ENCODE results near the gene RAD9B. TPM values are rescaled to one million over a fixed set of nuclear protein-coding genes. Genes with fewer than 3 reads are reported as not detected.
"Not testable (repeated sequence)": the region's sequence is repeated elsewhere in the genome, so short reads cannot be mapped to it uniquely, and the experiment has no call there.

RAD9B gene
- polyA plus RNA-seq, 3 donors, result 1.1 to 3.0 (median 1.3) TPM

GRCh38 chr12:110514363-110514762, 12.2 kb downstream of the RAD9B start:
- Histone ChIP-seq H4K20me1 (ENCODE audit: insufficient read depth, low read length) (no peaks in the 10 kb centered on the region), H3K4me2 (replicated peaks; ENCODE audit: extremely low read depth, low read length, poor library complexity, severe bottlenecking) (no peak overlapping the region), H3K27me3 (ENCODE audit: control insufficient read depth in 2 of 2, insufficient read depth in 2 of 2, low read length in 2 of 2) (no peaks in the 10 kb centered on the region), H3K79me2 (ENCODE audit: insufficient read depth, low read length) (no peaks in the 10 kb centered on the region), H3K4me1 (ENCODE audit: control insufficient read depth in 1 of 2, insufficient read depth in 2 of 2, low read length in 2 of 2) (no peaks in the 10 kb centered on the region), H3K9ac (ENCODE audit: insufficient read depth, low read length, poor library complexity, severe bottlenecking) (no peak overlapping the region), H2AFZ (ENCODE audit: insufficient read depth, low read depth, low read length, poor library complexity, severe bottlenecking) (no peak overlapping the region), H3K27ac (ENCODE audit: low read depth in 1 of 2, low read length in 2 of 2) (no peak overlapping the region), H3K36me3 (replicated peaks in 1 of 2; ENCODE audit: control insufficient read depth in 1 of 2, insufficient read depth in 2 of 2, low read length in 2 of 2) (no peaks in the 10 kb centered on the region), H3K9me3 (replicated peaks in 1 of 2; ENCODE audit: control insufficient read depth in 1 of 2, insufficient read depth in 1 of 2, low read length in 2 of 2) (no peaks in the 10 kb centered on the region), H3K4me3 (replicated peaks in 1 of 3; ENCODE audit: low read depth in 2 of 3, low read length in 3 of 3) (no peak overlapping the region)
- no peak overlapping the region for H3K27ac Mint-ChIP-seq
- no peaks in the 10 kb centered on the region for H3K36me3 Mint-ChIP-seq
- no peak overlapping the region for H3K4me3 Mint-ChIP-seq
- peaks cover 0 to 1% (median 0%) of the 10 kb centered on the region in 7 donors for H3K9me3 Mint-ChIP-seq
- H3K4me1 Mint-ChIP-seq, result peaks cover 2% of the 10 kb centered on the region
- no CpG with 5 or more reads among the region's 1 CpG for WGBS (ENCODE audit: insufficient coverage)
- DNase-seq, result no peak
- intact Hi-C loops (cut with micrococcal nuclease), result no loop called here
- H3K27me3 Mint-ChIP-seq (ENCODE audit: low read depth in 3 of 3), result peaks cover 0 to 2% (median 1%) of the 10 kb centered on the region in 3 donors
- TF ChIP-seq CTCF (IDR thresholded peaks at IDR 0.05), result no peak

GRCh38 chr12:110516995-110517394, 14.9 kb downstream of the RAD9B start:
- no peak for TF ChIP-seq CTCF (IDR thresholded peaks at IDR 0.05)
- no peaks in the 10 kb centered on the region for H3K79me2 ChIP-seq (ENCODE audit: insufficient read depth, low read length)
- H3K4me2 ChIP-seq (replicated peaks; ENCODE audit: extremely low read depth, low read length, poor library complexity, severe bottlenecking), result no peak overlapping the region
- 87% methylated on average over 2 of the region's 3 CpGs for WGBS (ENCODE audit: insufficient coverage)
- no peaks in the 10 kb centered on the region for H3K27me3 ChIP-seq (ENCODE audit: control insufficient read depth in 2 of 2, insufficient read depth in 2 of 2, low read length in 2 of 2)
- intact Hi-C loops (cut with micrococcal nuclease), result no loop called here
- Mint-ChIP-seq H3K4me3 (no peak overlapping the region), H3K27ac (no peak overlapping the region), H3K9me3 (peaks cover 0 to 1% (median 0%) of the 10 kb centered on the region in 7 donors), H3K36me3 (no peaks in the 10 kb centered on the region), H3K27me3 (ENCODE audit: low read depth in 3 of 3) (peaks cover 0 to 1% (median 0%) of the 10 kb centered on the region in 3 donors), H3K4me1 (peaks cover 2% of the 10 kb centered on the region)
- H3K9me3 ChIP-seq (replicated peaks in 1 of 2; ENCODE audit: control insufficient read depth in 1 of 2, insufficient read depth in 1 of 2, low read length in 2 of 2), result no peaks in the 10 kb centered on the region
- H3K4me3 ChIP-seq (replicated peaks in 1 of 3; ENCODE audit: low read depth in 2 of 3, low read length in 3 of 3), result no peak overlapping the region
- H2AFZ ChIP-seq (ENCODE audit: insufficient read depth, low read depth, low read length, poor library complexity, severe bottlenecking), result no peak overlapping the region
- no peak overlapping the region for H3K9ac ChIP-seq (ENCODE audit: insufficient read depth, low read length, poor library complexity, severe bottlenecking)
- H3K27ac ChIP-seq (ENCODE audit: low read depth in 1 of 2, low read length in 2 of 2), result no peak overlapping the region
- DNase-seq, result no peak
- H4K20me1 ChIP-seq (ENCODE audit: insufficient read depth, low read length), result no peaks in the 10 kb centered on the region
- H3K36me3 ChIP-seq (replicated peaks in 1 of 2; ENCODE audit: control insufficient read depth in 1 of 2, insufficient read depth in 2 of 2, low read length in 2 of 2), result no peaks in the 10 kb centered on the region
- H3K4me1 ChIP-seq (ENCODE audit: control insufficient read depth in 1 of 2, insufficient read depth in 2 of 2, low read length in 2 of 2), result no peaks in the 10 kb centered on the region

GRCh38 chr12:110518014-110518413, 15.9 kb downstream of the RAD9B start:
- H3K27ac ChIP-seq (ENCODE audit: low read depth in 1 of 2, low read length in 2 of 2); H3K79me2 ChIP-seq (ENCODE audit: insufficient read depth, low read length); H3K4me3 ChIP-seq (replicated peaks in 1 of 3; ENCODE audit: low read depth in 2 of 3, low read length in 3 of 3); H3K4me3 Mint-ChIP-seq; H3K27me3 ChIP-seq (ENCODE audit: control insufficient read depth in 2 of 2, insufficient read depth in 2 of 2, low read length in 2 of 2); H3K4me2 ChIP-seq (replicated peaks; ENCODE audit: extremely low read depth, low read length, poor library complexity, severe bottlenecking); H3K36me3 Mint-ChIP-seq; H3K9ac ChIP-seq (ENCODE audit: insufficient read depth, low read length, poor library complexity, severe bottlenecking); H2AFZ ChIP-seq (ENCODE audit: insufficient read depth, low read depth, low read length, poor library complexity, severe bottlenecking); H3K9me3 ChIP-seq (replicated peaks in 1 of 2; ENCODE audit: control insufficient read depth in 1 of 2, insufficient read depth in 1 of 2, low read length in 2 of 2); H4K20me1 ChIP-seq (ENCODE audit: insufficient read depth, low read length); H3K36me3 ChIP-seq (replicated peaks in 1 of 2; ENCODE audit: control insufficient read depth in 1 of 2, insufficient read depth in 2 of 2, low read length in 2 of 2); H3K4me1 Mint-ChIP-seq; H3K4me1 ChIP-seq (ENCODE audit: control insufficient read depth in 1 of 2, insufficient read depth in 2 of 2, low read length in 2 of 2); H3K27ac Mint-ChIP-seq; intact Hi-C loops (cut with micrococcal nuclease); DNase-seq; H3K9me3 Mint-ChIP-seq; H3K27me3 Mint-ChIP-seq (ENCODE audit: low read depth in 3 of 3): not testable (repeated sequence)
- 100% methylated on average over 1 of the region's 8 CpGs for WGBS (ENCODE audit: insufficient coverage)
